22Rv1 (cell line): ENCODE measurements around the gene DIP2C.

ENCODE experiments used
- H3K27ac ChIP-seq: fragments of 450-650 bp; 2 replicates; pipeline ENCODE4 v1.5.1; 2017
- CTCF ChIP-seq: fragments of 450-650 bp; IDR thresholded peaks from 2 replicates; pipeline ENCODE4 v1.5.1; 2017; ENCODE audit warnings: mild to moderate bottlenecking
- ZFX ChIP-seq: fragments of 450-650 bp; IDR thresholded peaks from 2 replicates; pipeline ENCODE4 v1.6.1; 2017; ENCODE audit warnings: antibody characterized with exemption, borderline replicate concordance

DIP2C gene

GRCh38 chr10:329361-330099, 359.9 kb downstream of the DIP2C start:
- peak overlapping the region; percentile 97 for H3K27ac ChIP-seq
- TF ChIP-seq CTCF (peak; percentile 23; the same call in 1 of the 2 replicates), ZFX (no peak)

GRCh38 chr10:327889-328852, 361.3 kb downstream of the DIP2C start:
- TF ChIP-seq ZFX = no peak
- TF ChIP-seq CTCF = no peak

GRCh38 chr10:326894-327635, 362.4 kb downstream of the DIP2C start:
- H3K27ac ChIP-seq = no peak overlapping the region

More at GRCh38 chr10:327889-328852, 361.3 kb downstream of the DIP2C start:
- peak overlapping the region; percentile 97 for H3K27ac ChIP-seq

GRCh38 chr10:326350-326749, 363.1 kb downstream of the DIP2C start:
- TF ChIP-seq CTCF = no peak
- TF ChIP-seq ZFX = no peak
- no peak overlapping the region for H3K27ac ChIP-seq

More at GRCh38 chr10:326894-327635, 362.4 kb downstream of the DIP2C start:
- no peak for TF ChIP-seq CTCF
- no peak for TF ChIP-seq ZFX

- no peak overlapping the region for H3K27ac ChIP-seq
- TF ChIP-seq ZFX = no peak
- TF ChIP-seq CTCF = no peak
These were observed 364.2 kb downstream of the DIP2C start for GRCh38 chr10:325282-325681.

- TF ChIP-seq CTCF (no peak), ZFX (no peak)
- H3K27ac ChIP-seq = no peak overlapping the region
These were observed 364.9 kb downstream of the DIP2C start for GRCh38 chr10:324593-324992.
